Kidney epithelial cell (primary cell): Measurements from ENCODE around the gene RPH3AL. TPM values are rescaled to one million over a fixed set of nuclear protein-coding genes. Genes with fewer than 3 reads are reported as not detected.

Experiments
- DNase-seq: peaks from one replicate; pipeline ENCODE4 v3.0.0-alpha.2; 2010; ENCODE audit warnings: low read depth
- H3K27me3 ChIP-seq: 2 replicates; pipeline ENCODE4 v1.6.0; 2011; ENCODE audit warnings: low read length; ENCODE audit not compliant: control insufficient read depth, insufficient read depth
- H3K36me3 ChIP-seq: 2 replicates; pipeline ENCODE4 v1.5.1; 2011; ENCODE audit warnings: low read length; ENCODE audit not compliant: control insufficient read depth, insufficient read depth
- H3K4me3 ChIP-seq: 2 replicates; pipeline ENCODE4 v1.5.1; 2011; ENCODE audit warnings: low read depth, mild to moderate bottlenecking, control low read depth, low read length
- CTCF ChIP-seq: IDR thresholded peaks from 2 replicates; pipeline ENCODE4 v1.5.1; 2011; ENCODE audit warnings: mild to moderate bottlenecking, moderate library complexity, low read length, control low read depth, inconsistent platforms; ENCODE audit not compliant: insufficient read depth, poor library complexity, severe bottlenecking
- total RNA-seq: library from RNA; depleted of rRNA; stranded (reverse); fragments of >200 nt; gene quantifications from 2 replicates; pipeline ENCODE4 v1.2.3, GENCODE V29; 2015

The RPH3AL gene
- total RNA-seq, 1 donor from 2014 or later = 15.1 TPM

GRCh38 chr17:313231-313630 lies 39.4 kb downstream of the RPH3AL start:
- peaks cover 1% of the 10 kb centered on the region for H3K36me3 ChIP-seq
- no peaks in the 10 kb centered on the region for H3K27me3 ChIP-seq
- no peak for DNase-seq
- no peak for TF ChIP-seq CTCF
- H3K4me3 ChIP-seq = no peak overlapping the region

- Histone ChIP-seq H3K4me3 (no peak overlapping the region), H3K36me3 (peaks cover 1% of the 10 kb centered on the region), H3K27me3 (no peaks in the 10 kb centered on the region)
- TF ChIP-seq CTCF = no peak
- no peak for DNase-seq
Measured at GRCh38 chr17:312476-313148, 40.0 kb downstream of the RPH3AL start.

- no peak overlapping the region for H3K4me3 ChIP-seq
Measured at GRCh38 chr17:311119-311782, 41.4 kb downstream of the RPH3AL start.

DNA sequence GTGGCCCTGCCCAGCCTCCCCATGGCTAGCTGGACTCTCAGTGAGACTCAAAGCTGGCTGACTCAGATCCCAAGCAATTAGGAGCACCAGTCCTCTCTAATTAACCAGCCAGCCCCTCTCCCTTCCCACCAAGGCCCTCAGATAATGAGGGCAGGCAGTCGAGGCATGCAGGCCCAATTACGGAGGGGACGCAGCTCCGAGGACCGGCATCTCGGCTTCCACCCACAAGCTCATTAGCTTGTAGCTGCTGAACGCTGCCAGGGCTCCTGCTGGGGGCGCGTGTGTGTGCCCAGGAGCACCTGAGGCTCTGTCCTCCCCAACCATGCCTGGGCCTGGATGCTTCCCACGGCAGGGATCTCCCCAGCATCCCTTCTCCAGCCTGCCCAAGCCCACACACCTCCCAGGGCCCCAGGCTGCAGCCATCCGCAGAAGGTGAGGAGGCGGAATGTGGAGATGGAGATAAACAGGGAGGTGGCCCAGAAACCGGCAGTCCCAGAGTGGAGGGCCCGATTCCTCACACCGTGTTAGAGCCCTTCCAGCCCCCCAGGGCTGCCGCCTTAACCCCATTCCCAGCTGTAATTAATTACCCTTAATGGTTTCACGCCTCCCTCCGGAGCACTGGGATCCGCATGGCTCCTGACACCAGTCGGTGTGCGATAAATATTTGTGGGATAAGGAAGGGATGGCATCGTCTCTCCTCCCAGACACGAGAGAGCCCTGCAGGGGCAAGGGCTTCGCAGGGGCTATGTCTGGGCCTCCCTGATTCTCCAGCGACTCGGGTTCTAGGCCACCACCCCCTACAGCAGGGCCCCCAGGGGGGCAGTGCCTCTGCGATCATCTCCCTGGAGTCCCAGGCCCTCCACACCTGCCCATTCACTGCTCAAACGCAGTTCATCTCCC lies 42.2 kb downstream of the RPH3AL start:
- no peak for TF ChIP-seq CTCF
- no peaks in the 10 kb centered on the region for H3K27me3 ChIP-seq
- no peak overlapping the region for H3K4me3 ChIP-seq
- DNase-seq = no peak
- no peaks in the 10 kb centered on the region for H3K36me3 ChIP-seq

More at GRCh38 chr17:311119-311782, 41.4 kb downstream of the RPH3AL start:
- Histone ChIP-seq H3K27me3 (no peaks in the 10 kb centered on the region), H3K36me3 (peaks cover 1% of the 10 kb centered on the region)
- no peak for DNase-seq
- no peak for TF ChIP-seq CTCF

- DNase-seq = no peak
- TF ChIP-seq CTCF = peak; percentile 88
- H3K27me3 ChIP-seq = no peaks in the 10 kb centered on the region
- no peaks in the 10 kb centered on the region for H3K36me3 ChIP-seq
- no peak overlapping the region for H3K4me3 ChIP-seq
Measured at GRCh38 chr17:309361-309888, 43.2 kb downstream of the RPH3AL start.
